LHCN-M2 (cell line): ENCODE results near the gene ACR. TPM values are rescaled to one million over a fixed set of nuclear protein-coding genes. Genes with fewer than 3 reads are reported as not detected.

Experiments used
- DNase-seq: peaks from one replicate; pipeline ENCODE4 v3.0.0-alpha.2; 2012; ENCODE audit warnings: low read depth
- polyA plus RNA-seq: library from polyadenylated mRNA; unstranded; fragments of >200 nt; gene quantifications from one replicate; pipeline ENCODE4 v1.2.1, GENCODE V29; 2012; ENCODE audit warnings: missing spikeins
- total RNA-seq: library from RNA; depleted of rRNA; stranded (reverse); fragments of >200 nt; gene quantifications from 2 replicates; pipeline ENCODE4 v1.2.3, GENCODE V29; 2014; rRNA removed

Gene ACR
- total RNA-seq = not detected in 2 replicates
- polyA plus RNA-seq = not detected

GRCh38 chr22:50737728-50738648, at the start of gene ACR:
ACR (plus strand) TSS chr22:50738204; CDS start chr22:50738236, 32 bp downstream.
- no peak for DNase-seq

- no peak for DNase-seq
Observed at GRCh38 chr22:50688448-50688847, 49.6 kb upstream of the ACR start.

GRCh38 chr22:50691521-50691920, 46.5 kb upstream of the ACR start:
- DNase-seq = peak; percentile 45

GRCh38 chr22:50693462-50693861, 44.5 kb upstream of the ACR start:
- no peak for DNase-seq

- DNase-seq = no peak
Observed at GRCh38 chr22:50694099-50694605, 43.9 kb upstream of the ACR start.

- DNase-seq = no peak
Observed at GRCh38 chr22:50694766-50695420, 43.1 kb upstream of the ACR start.

GRCh38 chr22:50695421-50696250, 42.4 kb upstream of the ACR start:
- no peak for DNase-seq

- DNase-seq = no peak
Observed at GRCh38 chr22:50696251-50696798, 41.7 kb upstream of the ACR start.

- DNase-seq = no peak
Observed at GRCh38 chr22:50696799-50697561, 41.0 kb upstream of the ACR start.

GRCh38 chr22:50697667-50698506, 40.1 kb upstream of the ACR start:
- no peak for DNase-seq

- no peak for DNase-seq
Observed at GRCh38 chr22:50698546-50698945, 39.5 kb upstream of the ACR start.

GRCh38 chr22:50699001-50699755, 38.8 kb upstream of the ACR start:
- DNase-seq = no peak

- DNase-seq = no peak
Observed at GRCh38 chr22:50699756-50700386, 38.1 kb upstream of the ACR start.

- DNase-seq = no peak
Observed at GRCh38 chr22:50700387-50701075, 37.5 kb upstream of the ACR start.

- DNase-seq = no peak
Observed at GRCh38 chr22:50701076-50701419, 37.0 kb upstream of the ACR start.

GRCh38 chr22:50701428-50702154, 36.4 kb upstream of the ACR start:
- DNase-seq = no peak

- no peak for DNase-seq
Observed at GRCh38 chr22:50702261-50702671, 35.7 kb upstream of the ACR start.
